OCI-LY1 (cell line): ENCODE results near the gene ETV5.

ENCODE experiments used
- CTCF ChIP-seq: fragments of 200-600 bp; sonication (generic), shearing (Covaris generic); IDR thresholded peaks from 2 replicates; pipeline ENCODE4 v1.5.1; 2017; ENCODE audit warnings: mild to moderate bottlenecking, antibody characterized with exemption, low read length, moderate library complexity, mixed read lengths
- EZH2 ChIP-seq: fragments of 200-600 bp; sonication (generic), shearing (Covaris generic); IDR thresholded peaks from 2 replicates; pipeline ENCODE4 v1.8.0; 2017; ENCODE audit warnings: borderline replicate concordance, mixed run types, mild to moderate bottlenecking, antibody characterized with exemption, low read length, moderate library complexity, mixed read lengths

GRCh38 chr3:186070996-186071395 lies 37.9 kb downstream of the ETV5 start:
- no peak for TF ChIP-seq EZH2
- no peak for TF ChIP-seq CTCF
